Measurements from ENCODE around the gene LRRC59.

- TF ChIP-seq CTCF (conservative IDR thresholded peaks at IDR 0.05; ENCODE audit: low read depth in 2 of 2), result no peak
- no peak for TF ChIP-seq EZH2 (IDR thresholded peaks at IDR 0.05; ENCODE audit: low read depth, unreplicated experiment)
- TF ChIP-seq POLR2AphosphoS5 (IDR thresholded peaks at IDR 0.05; ENCODE audit: low read depth), result no peak
- no peak for TF ChIP-seq CREB1 (CRISPR knock-in tag; IDR thresholded peaks at IDR 0.05; ENCODE audit: low read depth)
- TF ChIP-seq REST (IDR thresholded peaks at IDR 0.05; ENCODE audit: unreplicated experiment), result no peak
- no peak for TF ChIP-seq STAT1 (IDR thresholded peaks at IDR 0.05; ENCODE audit: unreplicated experiment)
- no peak for TF ChIP-seq ZNF114 (CRISPR knock-in tag; IDR thresholded peaks at IDR 0.05)
- no peak for TF ChIP-seq JUNB (IDR thresholded peaks at IDR 0.05; ENCODE audit: unreplicated experiment)
- TF ChIP-seq, protein P1, sequence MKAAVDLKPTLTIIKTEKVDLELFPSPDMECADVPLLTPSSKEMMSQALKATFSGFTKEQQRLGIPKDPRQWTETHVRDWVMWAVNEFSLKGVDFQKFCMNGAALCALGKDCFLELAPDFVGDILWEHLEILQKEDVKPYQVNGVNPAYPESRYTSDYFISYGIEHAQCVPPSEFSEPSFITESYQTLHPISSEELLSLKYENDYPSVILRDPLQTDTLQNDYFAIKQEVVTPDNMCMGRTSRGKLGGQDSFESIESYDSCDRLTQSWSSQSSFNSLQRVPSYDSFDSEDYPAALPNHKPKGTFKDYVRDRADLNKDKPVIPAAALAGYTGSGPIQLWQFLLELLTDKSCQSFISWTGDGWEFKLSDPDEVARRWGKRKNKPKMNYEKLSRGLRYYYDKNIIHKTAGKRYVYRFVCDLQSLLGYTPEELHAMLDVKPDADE (IDR thresholded peaks at IDR 0.05), result no peak
- TF ChIP-seq EZH2phosphoT487 (IDR thresholded peaks at IDR 0.05; ENCODE audit: unreplicated experiment), result no peak
- no peak for TF ChIP-seq NANOG (IDR thresholded peaks at IDR 0.05; ENCODE audit: borderline replicate concordance)
Observed at GRCh38 chr17:50365165-50365564, 32.2 kb downstream of the LRRC59 start.
